Astrocyte of the cerebellum (primary cell): ENCODE results near the gene NCF4.

Experiments used
- DNase-seq: peaks from one replicate; pipeline ENCODE4 v3.0.0-alpha.2; 2011; ENCODE audit warnings: low read depth
- H3K4me3 ChIP-seq: 2 replicates; pipeline ENCODE4 v1.5.1; 2011; ENCODE audit warnings: mild to moderate bottlenecking, low read depth, low read length, moderate library complexity
- CTCF ChIP-seq: IDR thresholded peaks from 2 replicates; pipeline ENCODE4 v1.5.1; 2012; ENCODE audit warnings: low read length, low read depth, moderate library complexity, mild to moderate bottlenecking; ENCODE audit errors: missing control alignments
- in situ Hi-C: cut with HindIII; loops from 2 replicates; pipeline ENCODE4 v1.10.0; 2017; ENCODE audit warnings: low sequenced_read_pairs

The NCF4 gene

GRCh38 chr22:36868546-36869181 is 7.9 kb downstream of the NCF4 start:
- no peak for DNase-seq
- TF ChIP-seq CTCF, result no peak
- in situ Hi-C loops, result no loop called here
- H3K4me3 ChIP-seq, result no peak overlapping the region

- no peak for DNase-seq
- TF ChIP-seq CTCF, result no peak
- in situ Hi-C loops, result no loop called here
- H3K4me3 ChIP-seq, result no peak overlapping the region
These were observed 9.4 kb downstream of the NCF4 start for GRCh38 chr22:36870250-36870649.

- TF ChIP-seq CTCF, result no peak
- H3K4me3 ChIP-seq, result no peak overlapping the region
- in situ Hi-C loops, result no loop called here
- no peak for DNase-seq
These were observed 10.9 kb downstream of the NCF4 start for GRCh38 chr22:36871669-36872081.

- TF ChIP-seq CTCF, result no peak
- DNase-seq, result no peak
- in situ Hi-C loops, result no loop called here
- no peak overlapping the region for H3K4me3 ChIP-seq
These were observed 11.3 kb downstream of the NCF4 start for GRCh38 chr22:36872084-36872483.

GRCh38 chr22:36872866-36873498 is 12.2 kb downstream of the NCF4 start:
- no peak for TF ChIP-seq CTCF
- no peak for DNase-seq
- in situ Hi-C loops, result no loop called here
- no peak overlapping the region for H3K4me3 ChIP-seq

GRCh38 chr22:36873614-36874308 is 13.0 kb downstream of the NCF4 start:
- DNase-seq, result peak; percentile 2
- in situ Hi-C loops, result no loop called here
- no peak overlapping the region for H3K4me3 ChIP-seq
- TF ChIP-seq CTCF, result peak; percentile 53
